ENCODE data around the gene CABP1.

DNA sequence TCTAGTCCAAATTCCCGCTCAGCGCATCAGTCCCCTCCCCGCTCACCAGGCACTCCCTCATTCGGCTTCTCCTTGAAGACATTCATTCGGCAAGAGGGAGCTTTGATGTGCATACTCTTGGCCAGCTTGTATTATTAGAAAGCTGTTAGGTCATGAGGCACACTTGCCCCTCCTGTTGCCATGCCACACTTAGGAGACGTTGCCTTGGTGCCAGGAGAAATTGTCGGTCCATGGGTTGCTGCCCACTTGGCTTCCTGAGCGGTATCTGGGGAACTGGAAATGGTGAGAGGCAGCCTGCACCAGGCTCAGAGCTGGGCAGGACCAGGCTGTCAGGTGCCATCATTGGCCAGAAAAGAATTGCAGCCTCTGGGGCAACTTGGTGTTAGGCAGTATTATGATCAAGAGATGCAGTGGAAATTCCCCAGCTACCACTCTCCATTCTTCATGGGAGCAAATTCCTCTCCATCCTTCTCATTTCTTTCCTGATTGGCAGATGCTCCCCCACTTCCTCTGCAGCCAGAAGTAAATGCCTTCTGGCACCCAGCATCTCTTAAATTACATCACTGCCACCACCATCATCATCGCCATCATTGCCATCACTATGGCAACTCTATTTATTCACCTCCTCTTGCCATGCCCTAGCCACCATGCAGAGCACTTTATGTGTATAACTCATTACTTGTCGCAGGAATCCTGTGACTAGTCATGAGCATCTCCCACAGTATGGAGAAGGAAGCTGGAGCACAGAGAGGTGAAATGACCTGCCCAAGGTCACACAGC, 12.4 kb downstream of the CABP1 start:
- TF ChIP-seq POLR2AphosphoS5 (IDR thresholded peaks at IDR 0.05; ENCODE audit: borderline replicate concordance, low read depth, low read length): no peak
- no peak for TF ChIP-seq EZH2 (IDR thresholded peaks at IDR 0.05)

All from SK-N-MC (cell line).